Bronchial epithelial cell (primary cell): ENCODE measurements around the gene ZNF648. TPM values are rescaled to one million over a fixed set of nuclear protein-coding genes. Genes with fewer than 3 reads are reported as not detected.
A peak's percentile ranks its signal among the peaks of the same experiment; 100 is the strongest.
"Not testable (repeated sequence)": the region's sequence is repeated elsewhere in the genome, so short reads cannot be mapped to it uniquely, and the experiment has no call there.

Source experiments
- DNase-seq: peaks from one replicate; pipeline ENCODE4 v3.0.0-alpha.2; 2010; ENCODE audit warnings: low read depth
- FAIRE-seq: peaks from 2 replicates; lab custom pipeline; 2011; peaks lifted over from hg19 to GRCh38; lab: Jason Lieb, UNC
- H3K27me3 ChIP-seq: 2 replicates; pipeline ENCODE4 v1.5.1; 2011; ENCODE audit warnings: low read length; ENCODE audit not compliant: control insufficient read depth, insufficient read depth
- H3K36me3 ChIP-seq: 2 replicates; pipeline ENCODE4 v1.5.1; 2011; ENCODE audit warnings: low read length; ENCODE audit not compliant: control insufficient read depth, insufficient read depth
- H3K4me3 ChIP-seq: 2 replicates; pipeline ENCODE4 v1.5.1; 2011; ENCODE audit warnings: mild to moderate bottlenecking, low read depth, low read length, control low read depth
- total RNA-seq: library from RNA; depleted of rRNA; stranded (reverse); fragments of >200 nt; gene quantifications from 2 replicates; pipeline ENCODE4 v1.2.1, GENCODE V29; 2014
- TF ChIP-seq, protein P1 (sequence below): IDR thresholded peaks from 2 replicates; pipeline ENCODE4 v1.5.1; 2011; ENCODE audit warnings: mild to moderate bottlenecking, moderate library complexity, low read length, control low read depth, inconsistent platforms; ENCODE audit not compliant: insufficient read depth, severe bottlenecking

Gene ZNF648
- total RNA-seq, 1 donor from 2014 or later: not detected

DNA sequence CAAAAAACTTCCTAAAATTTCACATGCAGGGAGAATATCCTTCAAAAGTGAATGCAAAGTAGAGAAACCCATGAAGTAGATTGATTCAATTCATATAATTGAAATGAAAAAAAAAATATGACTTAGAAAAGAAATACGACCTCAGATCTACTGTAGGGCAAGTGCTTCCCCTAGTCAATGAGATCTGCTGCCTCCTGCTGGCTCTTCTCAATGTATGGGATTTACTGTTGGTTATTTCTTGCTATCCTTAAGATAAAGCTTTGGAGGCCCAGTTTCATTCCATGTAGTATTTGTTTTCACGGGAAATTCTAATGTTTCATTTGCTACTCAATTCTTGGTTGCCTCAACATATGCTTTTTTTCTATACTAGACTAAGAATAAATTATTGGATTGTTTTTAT, 46.2 kb downstream of the ZNF648 start:
- Histone ChIP-seq H3K27me3 (no peaks in the 10 kb centered on the region), H3K36me3 (no peaks in the 10 kb centered on the region), H3K4me3 (no peak overlapping the region)
- TF ChIP-seq, protein P1, sequence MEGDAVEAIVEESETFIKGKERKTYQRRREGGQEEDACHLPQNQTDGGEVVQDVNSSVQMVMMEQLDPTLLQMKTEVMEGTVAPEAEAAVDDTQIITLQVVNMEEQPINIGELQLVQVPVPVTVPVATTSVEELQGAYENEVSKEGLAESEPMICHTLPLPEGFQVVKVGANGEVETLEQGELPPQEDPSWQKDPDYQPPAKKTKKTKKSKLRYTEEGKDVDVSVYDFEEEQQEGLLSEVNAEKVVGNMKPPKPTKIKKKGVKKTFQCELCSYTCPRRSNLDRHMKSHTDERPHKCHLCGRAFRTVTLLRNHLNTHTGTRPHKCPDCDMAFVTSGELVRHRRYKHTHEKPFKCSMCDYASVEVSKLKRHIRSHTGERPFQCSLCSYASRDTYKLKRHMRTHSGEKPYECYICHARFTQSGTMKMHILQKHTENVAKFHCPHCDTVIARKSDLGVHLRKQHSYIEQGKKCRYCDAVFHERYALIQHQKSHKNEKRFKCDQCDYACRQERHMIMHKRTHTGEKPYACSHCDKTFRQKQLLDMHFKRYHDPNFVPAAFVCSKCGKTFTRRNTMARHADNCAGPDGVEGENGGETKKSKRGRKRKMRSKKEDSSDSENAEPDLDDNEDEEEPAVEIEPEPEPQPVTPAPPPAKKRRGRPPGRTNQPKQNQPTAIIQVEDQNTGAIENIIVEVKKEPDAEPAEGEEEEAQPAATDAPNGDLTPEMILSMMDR: peak; percentile 9
- DNase-seq: no peak
- no peak for FAIRE-seq

DNA sequence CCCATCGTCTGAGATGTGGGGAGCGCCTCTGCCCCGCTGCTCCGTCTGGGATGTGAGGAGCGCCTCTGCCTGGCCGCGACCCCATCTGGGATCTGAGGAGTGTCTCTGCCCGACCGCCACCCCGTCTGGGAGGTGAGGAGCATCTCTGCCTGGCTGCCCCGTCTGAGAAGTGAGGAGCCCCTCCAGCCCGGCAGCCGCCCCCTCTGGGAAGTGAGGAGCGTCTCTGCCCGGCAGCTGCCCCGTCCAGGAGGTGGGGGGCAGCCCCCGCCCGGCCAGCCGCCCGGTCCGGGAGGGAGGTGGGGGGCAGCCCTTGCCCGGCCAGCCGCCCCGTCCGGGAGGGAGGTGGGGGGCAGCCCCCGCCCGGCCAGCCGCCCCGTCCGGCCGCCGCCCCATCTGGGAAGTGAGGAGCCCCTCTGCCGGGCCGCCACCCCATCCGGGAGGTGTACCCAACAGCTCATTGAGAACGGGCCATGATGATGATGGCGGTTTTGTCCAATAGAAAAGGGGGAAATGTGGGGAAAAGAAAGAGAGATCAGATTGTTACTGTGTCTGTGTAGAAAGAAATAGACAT, 50.6 kb downstream of the ZNF648 start:
- not testable (repeated sequence) for DNase-seq, H3K4me3 ChIP-seq, H3K36me3 ChIP-seq, FAIRE-seq, H3K27me3 ChIP-seq

DNA sequence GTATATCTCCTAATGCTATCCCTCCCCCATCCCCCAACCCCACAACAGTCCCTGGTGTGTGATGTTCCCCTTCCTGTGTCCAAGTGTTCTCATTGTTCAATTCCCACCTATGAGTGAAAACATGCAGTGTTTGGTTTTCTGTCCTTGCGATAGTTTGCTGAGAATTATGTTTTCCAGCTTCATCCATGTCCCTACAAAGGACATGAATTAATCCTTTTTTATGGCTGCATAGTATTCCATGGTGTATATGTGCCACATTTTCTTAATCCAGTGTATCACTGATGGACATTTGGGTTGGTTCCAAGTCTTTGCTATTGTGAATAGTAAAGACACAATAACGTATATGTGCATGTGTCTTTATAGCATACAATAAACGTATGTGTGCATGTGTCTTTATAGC, 56.1 kb downstream of the ZNF648 start:
- not testable (repeated sequence) for H3K36me3 ChIP-seq, H3K4me3 ChIP-seq, DNase-seq, FAIRE-seq, H3K27me3 ChIP-seq

DNA sequence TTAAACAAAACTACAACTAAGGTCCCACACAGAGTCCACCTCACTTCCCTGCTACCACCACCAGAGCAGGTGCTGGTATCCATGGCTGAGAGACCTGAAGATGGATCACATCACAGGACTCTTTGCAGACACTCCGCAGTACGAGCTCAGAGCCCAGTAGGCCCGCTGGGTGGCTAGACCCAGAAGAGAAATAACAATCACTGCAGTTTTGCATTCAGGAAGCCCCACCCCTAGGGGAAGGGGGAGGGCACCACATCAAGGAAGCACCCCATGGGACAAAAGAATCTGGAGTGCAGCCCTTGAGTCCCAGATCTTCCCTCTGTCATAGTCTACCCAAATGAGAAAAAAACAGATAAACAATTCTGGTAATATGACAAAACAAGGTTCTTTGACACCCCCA, 56.9 kb downstream of the ZNF648 start:
- no peak overlapping the region for H3K4me3 ChIP-seq
- FAIRE-seq: no peak
- DNase-seq: no peak
- TF ChIP-seq, protein P1: no peak
- no peaks in the 10 kb centered on the region for H3K36me3 ChIP-seq
- H3K27me3 ChIP-seq: no peaks in the 10 kb centered on the region
